ENCODE data around the gene SLC30A10.
"Not testable (repeated sequence)": the region's sequence is repeated elsewhere in the genome, so short reads cannot be mapped to it uniquely, and the experiment has no call there.

Gene SLC30A10

GRCh38 chr1:219927956-219928790 lies at the start of gene SLC30A10:
Gene SLC30A10 (minus strand): TSS chr1:219928557. CDS start chr1:219928440, 117 bp downstream.
- DNase-seq (ENCODE audit: low spot score): peak; percentile 89

- DNase-seq (ENCODE audit: low spot score): no peak
Observed at GRCh38 chr1:219973213-219973612, 44.9 kb upstream of the SLC30A10 start.

GRCh38 chr1:219967361-219967760 lies 39.0 kb upstream of the SLC30A10 start:
- DNase-seq (ENCODE audit: low spot score): no peak

GRCh38 chr1:219966071-219966349 lies 37.7 kb upstream of the SLC30A10 start:
- DNase-seq (ENCODE audit: low spot score): no peak

- DNase-seq (ENCODE audit: low spot score): no peak
Observed at GRCh38 chr1:219965285-219966070, 37.1 kb upstream of the SLC30A10 start.

- no peak for DNase-seq (ENCODE audit: low spot score)
Observed at GRCh38 chr1:219963432-219963831, 35.1 kb upstream of the SLC30A10 start.

GRCh38 chr1:219961684-219962083 lies 33.3 kb upstream of the SLC30A10 start:
- DNase-seq (ENCODE audit: low spot score): no peak

- no peak for DNase-seq (ENCODE audit: low spot score)
Observed at GRCh38 chr1:219959540-219960203, 31.3 kb upstream of the SLC30A10 start.

GRCh38 chr1:219958875-219959417 lies 30.6 kb upstream of the SLC30A10 start:
- no peak for DNase-seq (ENCODE audit: low spot score)

GRCh38 chr1:219954736-219955421 lies 26.5 kb upstream of the SLC30A10 start:
- DNase-seq (ENCODE audit: low spot score): no peak

- DNase-seq (ENCODE audit: low spot score): no peak
Observed at GRCh38 chr1:219954052-219954451, 25.7 kb upstream of the SLC30A10 start.

GRCh38 chr1:219952361-219952760 lies 24.0 kb upstream of the SLC30A10 start:
- DNase-seq (ENCODE audit: low spot score): no peak

- not testable (repeated sequence) for DNase-seq (ENCODE audit: low spot score)
Observed at GRCh38 chr1:219949227-219949626, 20.9 kb upstream of the SLC30A10 start.

GRCh38 chr1:219948766-219949165 lies 20.4 kb upstream of the SLC30A10 start:
- DNase-seq (ENCODE audit: low spot score): not testable (repeated sequence)

- no peak for DNase-seq (ENCODE audit: low spot score)
Observed at GRCh38 chr1:219945795-219946194, 17.4 kb upstream of the SLC30A10 start.

- no peak for DNase-seq (ENCODE audit: low spot score)
Observed at GRCh38 chr1:219941179-219942118, 13.1 kb upstream of the SLC30A10 start.

- DNase-seq (ENCODE audit: low spot score): no peak
Observed at GRCh38 chr1:219940707-219941106, 12.3 kb upstream of the SLC30A10 start.

GRCh38 chr1:219938706-219939105 lies 10.3 kb upstream of the SLC30A10 start:
- no peak for DNase-seq (ENCODE audit: low spot score)

- DNase-seq (ENCODE audit: low spot score): not testable (repeated sequence)
Observed at GRCh38 chr1:219933763-219934162, 5.4 kb upstream of the SLC30A10 start.

GRCh38 chr1:219931033-219931432 lies 2.7 kb upstream of the SLC30A10 start:
- no peak for DNase-seq (ENCODE audit: low spot score)

- DNase-seq (ENCODE audit: low spot score): peak; percentile 41
Observed at GRCh38 chr1:219928791-219929118, 398 bp upstream of the SLC30A10 start.

Data from D341Med (cell line).